Measurements from ENCODE around the gene AP4B1. TPM values are rescaled to one million over a fixed set of nuclear protein-coding genes. Genes with fewer than 3 reads are reported as not detected.

The AP4B1 gene
- total and polyA plus RNA-seq, 2 of the 13 experiments (the other 11 are each of a cell fraction or from before 2014, with no cell fraction given) = 8.5 to 12.0 TPM

DNA sequence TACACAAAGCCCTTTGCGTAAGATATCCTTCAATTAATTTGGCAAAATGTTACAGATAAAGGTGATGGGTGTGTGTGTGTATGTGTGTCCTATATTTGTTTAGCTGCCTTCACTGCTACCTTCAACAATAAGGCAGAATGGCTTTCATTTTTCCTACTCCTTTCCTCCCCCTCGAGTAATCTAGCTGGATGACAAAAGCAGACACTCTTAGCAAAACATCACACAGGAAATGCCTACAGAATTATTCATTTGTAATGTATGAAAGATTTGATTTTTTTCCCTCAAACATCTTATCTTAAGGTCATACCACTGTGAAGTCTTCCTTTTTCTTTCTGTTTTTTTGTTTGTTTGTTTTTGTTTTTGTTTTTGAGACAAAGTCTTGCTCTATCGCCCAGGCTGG is 43.7 kb downstream of the AP4B1 start:
- no peak overlapping the region for H3K27ac ChIP-seq (ENCODE audit: extremely low read length, insufficient read depth, low read length)
- H3K4me3 ChIP-seq (replicated peaks in 1 of 3; ENCODE audit: insufficient read depth in 1 of 3, low read depth in 2 of 3, low read length in 3 of 3) = no peak overlapping the region
- no peak overlapping the region for H3K4me2 ChIP-seq (ENCODE audit: low read depth, low read length)
- in situ Hi-C loops (cut with HindIII; ENCODE audit: extremely low pct_ligation_motif_present, low pct_unique_long_range_greater_than_20kb) (no loop called here), intact Hi-C loops (cut with micrococcal nuclease; ENCODE audit: unreplicated experiment) (no loop called here)
- H3K36me3 ChIP-seq (replicated peaks in 1 of 2; ENCODE audit: control insufficient read depth in 1 of 2, insufficient read depth in 2 of 2, low read length in 2 of 2) = no peaks in the 10 kb centered on the region
- no peak overlapping the region for H3K9ac ChIP-seq (ENCODE audit: insufficient read depth, low read depth, low read length)
- no peaks in the 10 kb centered on the region; a peak in 1 of 5 replicates for H3K27me3 ChIP-seq (ENCODE audit: control insufficient read depth in 1 of 2, insufficient read depth in 2 of 2, low read length in 2 of 2)
- ATAC-seq (no peak), DNase-seq (ENCODE audit: low spot score) (no peak), FAIRE-seq (no peak)
- CTCF ChIA-PET (ENCODE audit: low intra/inter-chr PET ratio, low total read pairs) = no interaction called here
- H4K20me1 ChIP-seq (ENCODE audit: insufficient read depth, low read length) = no peaks in the 10 kb centered on the region
- H3K79me2 ChIP-seq (ENCODE audit: insufficient read depth, low read length) = no peaks in the 10 kb centered on the region
- H2AFZ ChIP-seq (ENCODE audit: low read length) = no peak overlapping the region
- no peaks in the 10 kb centered on the region for H3K9me3 ChIP-seq (ENCODE audit: low read length)
- WGBS (ENCODE audit: low lambda C conversion rate) = 46% methylated on average over 3 of the region's 3 CpGs
- no TSS peak for BruUV-seq (replicated peaks)
- no peak for TF ChIP-seq NFATC3 (CRISPR knock-in tag; IDR thresholded peaks at IDR 0.05)
- POLR2A ChIA-PET = no interaction called here
- peaks cover 9% of the 10 kb centered on the region for H3K4me1 ChIP-seq (ENCODE audit: insufficient read depth, low read length)

DNA sequence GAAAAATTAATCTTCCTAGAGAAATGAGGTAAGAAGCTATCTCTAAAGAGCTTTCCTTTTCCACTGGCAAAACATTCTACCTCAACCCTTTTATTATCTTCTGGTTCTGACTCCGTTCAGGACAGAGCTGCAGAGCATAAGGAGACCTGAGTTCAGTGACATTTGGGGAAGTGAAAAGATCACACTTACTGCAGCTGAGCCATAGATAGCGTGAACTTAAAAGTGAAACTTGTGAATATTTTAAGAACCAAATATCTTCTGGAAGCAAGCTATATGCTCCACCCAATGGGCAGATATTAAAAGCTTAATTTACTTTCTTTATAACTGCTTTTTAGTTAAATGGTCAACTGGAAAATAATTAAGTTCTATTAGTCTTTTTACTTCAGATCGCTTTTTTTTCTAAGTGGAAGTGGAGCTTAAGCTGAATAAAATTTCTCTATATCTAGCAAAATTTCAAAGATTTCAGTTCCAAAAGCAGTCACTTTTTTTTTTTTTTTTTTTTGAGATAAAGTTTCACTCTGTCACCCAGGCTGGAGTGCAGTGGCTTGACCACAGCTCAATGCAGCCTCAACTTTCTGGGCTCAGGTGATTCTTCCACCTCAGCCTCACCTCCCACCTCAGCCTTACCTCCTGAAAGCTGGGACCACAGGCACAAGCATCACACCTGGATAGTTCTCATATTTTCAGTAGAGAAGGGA is 45.0 kb downstream of the AP4B1 start:
- Histone ChIP-seq H2AFZ (ENCODE audit: low read length) (no peak overlapping the region), H3K4me2 (ENCODE audit: low read depth, low read length) (no peak overlapping the region), H3K4me1 (ENCODE audit: insufficient read depth, low read length) (peaks cover 14% of the 10 kb centered on the region), H3K27me3 (ENCODE audit: control insufficient read depth in 1 of 2, insufficient read depth in 2 of 2, low read length in 2 of 2) (no peaks in the 10 kb centered on the region; a peak in 1 of 5 replicates), H3K9me3 (ENCODE audit: low read length) (no peaks in the 10 kb centered on the region), H3K9ac (ENCODE audit: insufficient read depth, low read depth, low read length) (no peak overlapping the region), H3K79me2 (ENCODE audit: insufficient read depth, low read length) (no peaks in the 10 kb centered on the region), H3K36me3 (replicated peaks in 1 of 2; ENCODE audit: control insufficient read depth in 1 of 2, insufficient read depth in 2 of 2, low read length in 2 of 2) (no peaks in the 10 kb centered on the region), H4K20me1 (ENCODE audit: insufficient read depth, low read length) (no peaks in the 10 kb centered on the region), H3K27ac (ENCODE audit: extremely low read length, insufficient read depth, low read length) (no peak overlapping the region), H3K4me3 (replicated peaks in 1 of 3; ENCODE audit: insufficient read depth in 1 of 3, low read depth in 2 of 3, low read length in 3 of 3) (no peak overlapping the region)
- no peak for DNase-seq (ENCODE audit: low spot score)
- intact Hi-C loops (cut with micrococcal nuclease; ENCODE audit: unreplicated experiment) = no loop called here
- 33% methylated on average over 3 of the region's 3 CpGs for WGBS (ENCODE audit: low lambda C conversion rate)
- no peak for FAIRE-seq
- no TSS peak for BruUV-seq (replicated peaks)
- in situ Hi-C loops (cut with HindIII; ENCODE audit: extremely low pct_ligation_motif_present, low pct_unique_long_range_greater_than_20kb) = no loop called here
- no peak for ATAC-seq
- ChIA-PET POLR2A (no interaction called here), CTCF (ENCODE audit: low intra/inter-chr PET ratio, low total read pairs) (no interaction called here)
- TF ChIP-seq SATB2 (CRISPR knock-in tag; IDR thresholded peaks at IDR 0.05) (no peak), ZKSCAN8 (CRISPR knock-in tag; IDR thresholded peaks at IDR 0.05; ENCODE audit: borderline replicate concordance) (no peak), FUBP1 (CRISPR knock-in tag; IDR thresholded peaks at IDR 0.05; ENCODE audit: borderline replicate concordance) (no peak), AGO1 (IDR thresholded peaks at IDR 0.05; ENCODE audit: low read depth, low read length, poor library complexity, severe bottlenecking) (no peak), ZNF253 (CRISPR knock-in tag; IDR thresholded peaks at IDR 0.05; ENCODE audit: borderline replicate concordance) (no peak), SRSF9 (IDR thresholded peaks at IDR 0.05; ENCODE audit: borderline replicate concordance, insufficient read depth, low read depth, low read length, poor library complexity, severe bottlenecking) (no peak), FOXK2 (IDR thresholded peaks at IDR 0.05) (no peak), ZNF776 (CRISPR knock-in tag; IDR thresholded peaks at IDR 0.05) (no peak), ZBTB34 (CRISPR knock-in tag; IDR thresholded peaks at IDR 0.05) (no peak), ARID3A (IDR thresholded peaks at IDR 0.05; ENCODE audit: low read depth, low read length) (no peak), ZNF383 (CRISPR knock-in tag; IDR thresholded peaks at IDR 0.05; ENCODE audit: borderline replicate concordance) (no peak), MLLT10 (CRISPR knock-in tag; IDR thresholded peaks at IDR 0.05) (no peak)

All from HepG2 (cell line).